ENCODE measurements around the gene TEC. TPM values are rescaled to one million over a fixed set of nuclear protein-coding genes. Genes with fewer than 3 reads are reported as not detected.

The TEC gene
- polyA plus RNA-seq, 5 donors, result 6.8 to 9.5 (median 8.9) TPM

DNA sequence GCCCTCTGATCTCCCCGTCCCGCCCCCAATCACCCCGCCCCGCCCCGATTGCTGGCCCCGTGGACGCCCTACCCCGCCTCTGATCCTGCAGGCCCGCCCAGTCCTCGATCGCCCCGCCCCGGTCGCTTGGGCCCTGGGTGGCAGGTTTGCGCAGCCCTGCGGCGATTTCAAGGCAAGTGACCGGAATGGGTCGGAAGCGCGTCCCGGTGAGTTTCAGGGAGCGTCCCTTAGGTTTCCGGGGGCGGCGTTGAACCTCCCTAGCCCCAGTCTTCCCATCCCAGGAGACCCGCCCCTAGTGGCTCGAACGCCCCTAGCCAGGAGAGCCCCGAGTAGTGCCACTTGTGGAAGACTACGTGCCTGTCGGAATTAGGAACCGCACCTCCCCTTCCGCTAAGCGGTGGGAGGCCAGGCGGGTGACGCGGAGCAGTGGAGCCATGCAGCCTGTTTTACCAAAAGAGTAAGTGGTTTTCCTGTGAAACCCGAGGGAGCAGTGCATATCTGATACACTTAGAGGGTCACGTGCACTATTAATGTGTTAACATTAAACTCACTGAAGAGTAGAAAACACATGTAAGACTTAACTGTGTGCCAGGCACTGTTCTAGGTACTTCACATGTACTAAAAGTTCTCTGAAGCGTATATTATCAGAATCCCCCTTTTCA, 354 bp upstream of the TEC start:
- peak; percentile 85 to 89 for DNase-seq

DNA sequence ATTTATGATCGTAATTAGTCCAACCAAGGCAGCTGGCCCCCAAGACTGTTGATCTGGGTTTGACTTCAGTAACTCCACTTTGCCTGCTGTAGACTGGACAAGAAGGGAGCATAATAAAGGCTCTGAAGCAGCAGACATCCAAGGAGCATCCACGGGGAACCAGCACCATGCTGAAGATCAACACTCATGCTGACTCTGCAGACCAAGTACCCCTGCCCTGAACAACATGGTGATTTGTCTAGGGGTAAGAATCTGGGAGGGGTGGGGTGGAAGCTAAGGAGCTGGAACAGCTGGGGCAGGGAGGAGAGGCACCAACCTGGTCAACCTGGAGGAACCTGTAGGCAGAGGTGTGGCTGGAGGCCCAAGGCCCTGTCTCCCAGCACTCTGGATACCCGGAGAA, 2.1 kb downstream of the TEC start:
- no peak for DNase-seq

DNA sequence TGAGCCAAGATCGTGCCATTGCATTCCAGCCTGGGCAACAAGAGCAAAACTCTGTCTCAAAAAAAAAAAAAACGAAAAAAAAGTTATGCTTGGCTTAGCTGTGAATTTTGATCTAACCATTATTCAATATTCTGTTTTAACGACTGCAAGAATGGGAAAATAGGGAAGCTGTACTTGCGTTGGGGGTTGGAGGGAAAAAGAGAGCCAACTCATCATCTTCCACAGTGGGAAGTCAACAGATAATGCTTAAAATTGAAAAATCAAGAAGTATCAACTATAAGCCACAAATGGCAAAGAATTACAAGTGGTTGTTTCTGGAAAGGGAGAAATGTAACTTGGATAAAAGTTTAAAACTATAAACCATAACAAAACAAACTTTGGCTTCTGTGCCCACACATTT, 2.9 kb downstream of the TEC start:
- DNase-seq, result no peak

DNA sequence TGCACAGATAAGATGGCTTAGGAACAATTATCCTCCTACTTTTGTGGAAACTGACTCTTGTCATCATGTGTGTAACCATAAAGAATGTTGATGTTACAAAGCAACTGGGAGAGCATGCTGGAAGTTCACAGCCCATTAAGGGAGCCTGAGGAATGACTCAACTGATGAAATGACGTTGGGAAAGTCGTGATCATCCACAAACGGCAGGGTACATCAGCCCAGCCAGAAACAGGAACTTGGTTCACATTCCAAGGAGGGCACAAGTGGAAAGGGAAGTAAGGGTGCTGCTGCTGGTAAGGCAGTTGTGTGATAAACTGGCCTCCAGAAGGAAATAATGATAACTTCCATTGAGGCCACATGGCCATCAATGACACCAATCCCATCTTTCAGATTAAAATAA, 6.7 kb downstream of the TEC start:
- no peak for DNase-seq

DNA sequence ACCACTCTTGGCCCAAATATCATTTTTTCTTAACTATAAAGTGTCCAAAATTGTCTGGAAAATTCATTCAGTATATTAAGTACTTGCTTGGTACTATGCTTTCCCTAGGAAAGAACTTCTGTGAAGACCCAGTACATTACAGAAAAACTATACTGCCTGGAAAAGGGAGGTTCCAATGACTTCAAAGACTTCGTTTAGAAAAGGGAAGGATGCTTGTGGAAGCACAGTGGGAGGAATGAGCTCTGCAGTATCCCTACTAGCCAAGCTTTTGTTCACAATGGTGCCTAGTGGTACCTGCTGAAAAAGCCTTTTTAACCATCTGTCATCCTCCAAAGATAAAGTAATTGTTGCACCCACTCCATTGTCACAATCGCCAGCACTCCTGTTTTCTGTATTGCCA, 7.2 kb downstream of the TEC start:
- no peak for DNase-seq

DNA sequence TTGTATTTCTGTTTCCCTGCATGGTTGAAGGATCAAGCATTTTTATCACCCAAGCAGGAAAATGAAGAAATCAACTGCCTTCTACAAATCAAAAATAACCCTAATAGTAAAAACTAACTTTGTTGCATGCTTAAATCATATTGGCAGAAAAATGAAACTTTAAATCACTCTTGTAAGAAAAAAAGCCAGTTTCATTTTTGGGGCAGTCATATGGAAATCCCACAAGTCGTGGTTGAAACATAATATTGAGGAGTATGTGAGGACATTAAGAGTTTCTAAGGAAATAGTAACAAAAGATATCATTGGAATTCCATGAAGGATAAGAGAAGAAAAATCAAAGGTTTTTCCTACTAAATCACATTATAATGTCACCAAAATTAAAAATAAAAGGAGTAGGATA, 8.4 kb downstream of the TEC start:
- no peak for DNase-seq

DNA sequence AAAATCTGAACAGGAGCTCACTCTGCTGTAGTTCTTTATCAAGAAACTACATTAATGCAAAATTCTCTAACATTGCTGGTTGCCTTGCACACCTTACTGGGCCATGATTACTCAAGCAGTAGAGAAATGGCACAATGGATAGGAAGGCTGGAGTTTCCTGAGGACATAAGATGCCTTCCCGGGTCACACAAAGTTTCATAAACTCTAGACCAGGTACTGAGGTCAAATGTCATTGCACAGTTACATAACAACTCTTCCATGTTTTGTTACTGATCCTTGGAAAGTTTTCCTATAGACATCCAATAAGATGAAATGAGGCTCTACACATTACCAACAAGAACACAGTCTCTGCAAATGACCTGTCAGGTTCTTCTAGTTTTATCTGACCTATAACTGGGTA, 9.9 kb downstream of the TEC start:
- no peak for DNase-seq

DNA sequence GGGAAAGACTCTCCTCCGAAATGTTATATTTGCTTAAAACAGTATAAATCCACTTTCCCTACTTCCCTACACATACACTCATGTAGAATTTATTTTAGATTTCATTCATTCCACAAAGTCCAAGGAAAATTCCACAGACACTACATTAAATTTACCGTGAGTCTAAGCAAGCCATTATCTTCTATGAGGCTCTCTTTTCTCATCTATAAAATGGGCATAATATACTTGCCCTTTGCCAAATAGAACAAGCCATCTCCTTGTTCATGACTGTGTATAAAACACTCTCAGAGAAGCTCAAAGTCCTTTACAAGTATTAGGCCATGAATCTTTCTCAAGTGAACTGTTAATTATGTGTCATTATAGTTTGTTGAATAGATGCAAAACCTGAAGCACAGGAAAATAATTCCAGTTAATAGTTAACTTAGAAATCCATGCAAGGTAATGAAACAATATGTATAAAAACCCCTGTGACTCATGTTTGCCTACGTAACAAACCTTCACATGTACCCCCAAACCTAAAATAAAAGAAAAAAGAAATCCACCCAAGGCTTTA, 10.7 kb downstream of the TEC start:
- DNase-seq, result no peak

DNA sequence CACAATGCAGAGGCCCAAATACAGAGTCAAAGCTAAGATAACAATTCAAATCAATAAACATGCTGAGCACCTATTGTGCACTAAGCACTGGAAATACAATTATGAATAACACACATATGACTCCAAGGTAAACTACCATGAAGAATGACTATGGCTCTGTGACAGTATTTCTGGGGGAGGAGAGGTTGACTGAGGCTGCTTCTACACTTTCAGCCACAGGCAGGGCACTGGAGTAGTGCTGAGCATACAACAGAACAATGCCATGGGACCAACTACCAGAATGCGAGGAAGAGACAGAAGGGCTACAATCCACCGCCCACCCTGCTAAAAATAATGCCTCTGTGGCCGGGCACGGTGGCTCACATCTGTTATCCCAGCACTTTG, 13.7 kb downstream of the TEC start:
- DNase-seq, result no peak

DNA sequence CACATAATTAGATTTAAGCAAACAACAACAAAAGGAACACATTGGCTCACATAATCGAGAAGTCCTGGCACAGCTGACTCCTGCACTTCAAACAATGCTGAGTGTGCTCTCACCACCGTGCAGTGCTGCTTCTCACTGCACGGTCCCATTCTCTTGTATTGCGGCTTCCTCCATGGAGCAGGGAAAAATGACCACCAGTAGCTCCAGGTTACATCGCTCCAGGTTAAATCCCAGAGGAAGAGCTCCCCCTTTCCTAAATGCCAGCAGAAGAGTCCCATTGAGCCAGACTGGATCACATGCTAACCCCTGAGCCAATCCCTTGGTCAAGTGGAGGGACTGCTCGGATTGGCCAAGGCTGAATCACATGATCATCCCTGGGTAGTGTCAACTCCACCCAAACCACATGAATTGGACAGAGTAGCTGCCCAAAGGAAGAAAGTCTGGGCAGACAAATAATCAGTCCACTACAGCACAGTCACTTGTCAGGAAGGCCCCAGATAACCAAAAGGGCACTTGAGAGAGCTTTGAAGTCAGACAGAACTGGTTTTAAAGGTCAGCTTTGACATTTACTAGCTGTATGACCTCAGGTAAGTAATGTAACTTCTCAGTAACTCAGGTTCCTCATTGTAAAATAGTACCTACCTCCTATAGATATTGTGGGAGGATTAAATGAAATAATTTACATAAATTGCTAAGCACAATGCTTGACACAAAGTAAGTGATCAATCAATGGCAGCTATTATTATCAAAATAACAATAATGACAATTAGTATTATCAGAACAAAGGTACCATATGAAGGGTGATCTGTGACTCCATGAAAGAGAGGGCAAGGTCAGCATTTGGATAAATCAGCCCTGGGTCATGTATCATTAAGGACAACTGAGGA, 14.3 kb downstream of the TEC start:
- peak in 1 of 2 donors; percentile 32 for DNase-seq

DNA sequence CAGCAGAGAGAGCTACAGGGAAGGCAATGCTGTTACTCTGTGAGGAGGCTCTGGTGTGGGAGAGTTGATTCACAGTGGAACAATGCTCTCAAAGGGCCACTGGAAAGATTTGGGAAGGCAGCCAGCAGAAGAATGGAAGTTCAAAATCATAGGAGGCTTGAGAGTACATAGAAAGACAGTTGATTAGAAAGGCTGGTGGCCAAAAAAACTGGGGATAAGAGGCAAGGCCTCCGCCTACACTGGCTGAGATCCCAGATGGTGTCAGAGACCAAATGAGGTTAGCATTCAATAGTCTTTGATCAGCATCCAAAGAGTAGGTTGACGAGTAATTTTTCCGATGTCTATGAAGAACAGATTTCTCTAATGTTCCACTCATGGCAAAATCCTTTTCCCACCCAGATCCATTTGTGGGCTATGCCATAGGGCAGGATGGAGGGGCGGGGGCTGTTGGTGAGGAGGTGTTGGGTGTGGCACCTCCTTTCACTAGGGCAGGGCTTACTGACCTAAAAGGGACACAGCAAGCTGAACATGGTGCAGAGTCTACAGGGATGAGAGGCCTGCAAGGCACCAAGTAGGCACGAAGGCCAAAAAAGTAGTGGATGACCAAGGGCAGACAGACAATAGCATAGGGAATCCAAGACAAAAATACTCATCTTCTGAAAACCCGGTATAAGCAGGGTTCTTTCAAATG, 15.1 kb downstream of the TEC start:
- DNase-seq, result peak; percentile 80 to 86

DNA sequence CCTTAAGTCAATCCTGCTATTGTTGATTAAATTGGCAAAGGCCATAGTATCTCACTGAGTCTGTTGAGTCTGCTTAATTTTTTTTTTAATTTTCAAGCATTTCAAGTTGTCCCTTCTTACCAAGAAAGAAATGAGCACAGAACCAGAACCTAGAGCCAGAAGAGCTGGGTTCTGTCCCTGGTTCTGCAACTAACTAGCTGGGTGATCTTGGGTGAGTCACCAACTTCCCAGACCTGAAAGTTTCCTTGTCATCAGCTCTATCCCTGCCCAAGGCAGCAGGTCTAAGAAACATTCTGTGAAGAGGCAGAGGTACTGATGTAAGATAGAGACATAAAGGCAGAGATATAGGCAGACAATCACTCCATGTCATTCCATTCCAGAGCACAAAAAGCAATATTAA, 17.3 kb downstream of the TEC start:
- no peak for DNase-seq

DNA sequence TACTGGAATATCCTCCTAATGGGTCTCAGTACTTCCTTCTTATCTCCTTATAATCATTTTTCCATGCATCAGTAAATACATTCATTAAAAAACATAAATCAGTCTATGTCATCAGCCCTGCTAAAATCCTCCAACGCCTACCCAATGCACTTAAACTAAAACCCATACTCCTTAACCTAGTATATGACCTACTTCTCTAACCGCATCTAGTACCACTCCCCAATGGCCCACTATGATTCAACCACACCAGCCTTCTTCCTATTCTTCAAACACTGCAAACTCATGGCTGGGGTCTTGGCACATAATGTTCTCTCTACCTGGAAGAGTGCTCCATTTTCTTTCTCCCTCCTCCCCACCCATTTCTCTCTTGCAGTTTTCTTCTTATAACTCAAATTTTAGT, 18.7 kb downstream of the TEC start:
- no peak for DNase-seq

DNA sequence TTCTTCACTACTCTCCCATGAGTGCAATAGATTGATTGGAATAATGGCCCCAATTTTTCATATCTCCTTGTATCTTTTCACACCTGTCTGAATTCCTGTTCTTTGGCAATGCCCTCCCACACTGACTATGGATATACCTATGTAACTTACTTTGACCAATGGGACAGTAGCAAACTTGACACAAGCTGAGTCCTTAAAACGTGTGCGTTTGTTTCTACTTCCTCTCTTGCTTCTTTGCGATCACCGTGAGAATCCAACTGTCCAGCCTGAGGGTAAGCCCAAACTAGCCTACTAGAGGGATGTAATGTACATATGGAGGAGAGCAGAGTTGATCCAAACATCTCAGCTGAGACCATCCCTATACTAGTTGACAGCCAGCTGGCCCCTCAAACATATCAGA, 19.3 kb downstream of the TEC start:
- no peak for DNase-seq

DNA sequence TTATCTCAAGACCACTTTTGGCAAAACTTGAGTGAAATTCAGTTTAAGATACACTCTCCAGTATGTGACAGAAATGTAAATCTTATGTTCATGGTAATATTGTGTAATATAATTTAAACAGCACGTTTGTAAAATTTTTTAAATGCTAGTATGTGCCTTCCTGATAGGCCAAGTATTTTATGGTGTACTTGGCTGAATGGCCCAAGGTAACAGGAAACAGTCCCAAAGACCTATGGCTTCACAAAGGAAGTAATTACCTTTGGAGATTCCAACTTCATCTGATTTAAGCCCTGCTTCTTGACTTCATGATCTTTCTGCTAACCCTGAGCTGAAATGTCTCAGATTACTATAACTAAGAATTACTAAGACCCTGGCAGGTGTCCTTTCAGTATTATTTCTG, 20.3 kb downstream of the TEC start:
- DNase-seq, result no peak

DNA sequence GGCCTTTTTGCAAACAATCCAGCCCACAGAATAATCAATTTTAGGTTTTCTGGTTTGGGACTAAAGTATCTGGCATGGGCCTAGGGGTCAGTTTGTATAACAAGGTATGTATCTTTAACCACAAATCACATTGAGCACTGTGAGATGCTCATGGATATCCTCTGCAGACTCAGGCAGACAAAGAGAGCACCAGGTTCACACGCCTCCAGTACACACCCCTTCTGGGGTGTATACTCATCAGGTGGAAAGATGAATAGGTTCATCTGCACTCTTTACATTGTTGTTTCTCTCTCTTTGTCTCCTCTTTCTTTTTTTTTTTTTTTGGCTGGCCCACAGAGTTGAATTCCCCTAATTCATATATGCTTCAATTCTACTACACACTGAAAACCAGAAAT, 21.1 kb downstream of the TEC start:
- DNase-seq, result no peak

DNA sequence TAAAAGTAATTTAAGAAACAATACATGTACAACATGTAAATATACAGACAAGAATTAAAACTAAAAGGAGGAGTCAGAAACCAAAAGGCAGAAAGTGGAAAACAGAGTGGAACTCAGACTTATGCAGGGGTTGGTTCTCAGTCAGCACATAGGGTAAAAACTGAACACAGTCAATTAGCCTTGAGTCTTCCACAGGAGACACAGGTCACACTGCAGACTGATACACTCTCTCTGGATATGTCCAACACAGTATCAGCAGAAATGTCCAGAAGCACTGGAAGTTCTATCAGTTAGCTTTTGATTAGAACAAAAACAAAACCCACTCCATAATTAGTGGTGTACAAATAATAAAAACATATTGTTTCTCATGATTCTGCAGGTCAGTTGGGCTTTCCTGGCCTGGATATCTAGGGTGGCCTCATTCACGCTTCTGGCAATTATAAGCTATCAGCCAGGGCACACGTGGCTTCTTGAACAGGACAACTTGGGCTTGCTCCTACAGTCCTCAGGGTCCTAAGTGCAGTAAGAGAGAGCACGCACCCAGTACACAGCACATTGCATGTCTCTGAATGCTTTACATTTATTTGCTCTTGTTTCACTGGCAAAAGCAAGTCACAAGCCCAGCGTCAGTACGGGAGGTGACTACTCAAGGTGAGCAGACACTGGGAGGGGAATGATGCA, 21.6 kb downstream of the TEC start:
- no peak for DNase-seq

DNA sequence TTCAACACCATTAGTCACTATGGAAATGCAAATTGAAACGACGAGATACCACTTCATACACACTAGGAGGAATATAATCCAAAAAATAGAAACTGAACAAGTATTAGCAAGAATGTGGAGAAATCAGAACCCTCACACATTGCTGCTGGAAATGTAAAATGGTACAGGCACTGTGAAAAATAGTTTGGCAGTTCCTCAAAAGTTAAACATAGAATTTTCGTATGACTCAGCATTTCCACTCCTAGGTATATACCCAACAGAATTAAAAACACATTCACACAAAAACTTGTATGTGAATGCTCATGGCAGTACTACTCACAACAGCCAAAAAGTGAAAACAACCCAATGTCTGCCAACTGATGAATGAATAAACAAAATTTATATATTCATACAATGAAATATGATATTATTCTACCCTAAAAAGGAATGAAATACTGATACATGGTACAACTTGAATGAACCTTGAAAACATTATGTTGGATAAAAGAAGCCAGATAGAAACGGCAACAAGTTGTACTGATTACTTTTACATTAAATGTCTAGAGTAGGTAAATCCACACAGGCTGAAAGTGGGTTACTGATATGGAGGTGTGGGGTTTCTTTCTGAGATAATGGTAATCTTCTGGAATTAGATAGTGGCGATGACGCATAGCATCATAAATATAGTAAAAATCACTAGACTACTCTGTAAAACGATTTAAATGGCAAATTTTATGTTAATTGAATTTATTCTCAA, 22.3 kb downstream of the TEC start:
- DNase-seq, result no peak

DNA sequence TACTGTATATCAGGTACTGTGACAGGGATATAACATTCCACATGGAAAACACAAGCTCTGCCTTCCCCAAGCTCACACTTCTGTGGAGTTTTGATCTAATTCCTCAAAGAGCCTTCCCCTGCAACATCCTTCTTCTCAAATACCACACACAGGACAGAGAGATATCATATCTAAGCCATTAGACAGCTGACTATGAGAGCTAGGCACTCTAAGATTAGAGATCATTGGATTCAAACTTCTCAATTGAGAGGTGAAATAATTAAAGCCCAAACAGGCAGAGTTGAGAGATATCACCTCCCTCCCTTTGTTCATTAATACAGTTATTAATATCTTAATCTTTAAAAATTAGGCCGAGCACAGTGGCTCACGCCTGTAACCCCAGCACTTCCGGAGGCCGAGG, 25.0 kb downstream of the TEC start:
- no peak for DNase-seq

DNA sequence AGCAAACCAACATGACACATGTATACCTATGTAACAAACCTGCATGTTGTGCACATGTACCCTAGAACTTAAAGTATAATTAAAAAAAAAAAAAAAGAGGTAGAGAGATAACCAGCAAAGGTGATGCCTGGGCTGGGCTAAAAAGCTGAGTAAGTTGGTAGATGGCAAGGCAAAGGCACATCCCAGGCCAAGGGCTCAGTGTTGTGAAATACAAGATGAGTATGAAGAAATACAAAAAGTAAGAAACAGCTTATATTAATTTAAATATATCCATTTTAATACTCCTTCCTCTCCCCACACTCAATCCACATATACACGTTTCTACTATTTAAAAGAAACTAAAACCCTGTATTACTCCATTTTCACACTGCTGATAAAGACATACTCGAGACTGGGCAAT, 25.8 kb downstream of the TEC start:
- no peak for DNase-seq

DNA sequence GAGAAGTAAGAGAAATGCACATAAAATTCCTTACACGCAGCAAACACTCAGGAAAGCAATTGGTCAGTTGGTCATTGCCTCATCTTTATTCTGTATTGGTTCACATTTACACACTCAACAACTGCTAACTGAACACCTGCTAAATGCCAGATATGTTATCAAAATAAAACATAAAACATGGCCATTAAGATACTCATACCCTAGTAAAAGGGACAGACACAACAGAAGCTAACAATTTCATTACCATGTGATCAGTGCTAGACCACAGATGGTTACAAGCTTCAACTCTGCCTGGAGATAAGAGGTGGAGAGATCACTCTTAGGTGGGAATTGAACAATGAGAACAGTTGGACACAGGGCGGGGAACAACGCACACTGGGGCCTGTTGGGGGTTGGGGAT, 26.2 kb downstream of the TEC start:
- DNase-seq, result no peak

Measured in right lung (tissue), 5 donors.